K562 (cell line): Measurements from ENCODE around the gene ZKSCAN5. TPM values are rescaled to one million over a fixed set of nuclear protein-coding genes. Genes with fewer than 3 reads are reported as not detected.

Source experiments
- CBFA2T3 ChIP-seq: fragments of 450-650 bp; IDR thresholded peaks from 2 replicates; pipeline ENCODE4 v1.6.1; 2017
- CCNT2 ChIP-seq: IDR thresholded peaks from 2 replicates; pipeline ENCODE4 v1.6.1; 2011; ENCODE audit warnings: borderline replicate concordance, low read depth, mild to moderate bottlenecking, moderate library complexity, mixed read lengths, low read length; ENCODE audit not compliant: insufficient read length; ENCODE audit errors: extremely low read depth
- FOXJ3 ChIP-seq: sonication (generic); formaldehyde crosslinking; IDR thresholded peaks from 2 replicates; pipeline ENCODE4 v1.4.0; 2020; ENCODE audit warnings: mild to moderate bottlenecking, missing genetic modification reagents
- HMG20A ChIP-seq: fragments of 450-650 bp; formaldehyde crosslinking; conservative IDR thresholded peaks from 2 replicates; pipeline ENCODE4 v1.4.0; 2020; ENCODE audit warnings: mild to moderate bottlenecking, mixed read lengths
- HNRNPLL ChIP-seq: fragments of 200-400 bp; formaldehyde crosslinking; IDR thresholded peaks from 2 replicates; pipeline ENCODE4 v1.6.1; 2017; ENCODE audit warnings: low read length, low read depth, mild to moderate bottlenecking; ENCODE audit not compliant: poor library complexity, severe bottlenecking
- MYBL2 ChIP-seq, 2 experiments: fragments of 450-650 bp in 1 of 2; sonication (generic) in 1 of 2; formaldehyde crosslinking in 1 of 2; IDR thresholded peaks; 2 replicates each; pipeline versions ENCODE4 v1.6.1 to v1.8.1; 2017 to 2022; ENCODE audit warnings: borderline replicate concordance in 1 of 2, inconsistent platforms in 1 of 2, low read depth in 1 of 2, mild to moderate bottlenecking in 1 of 2, missing genetic modification reagents in 1 of 2, moderate library complexity in 1 of 2
- NFATC3 ChIP-seq: fragments of 450-650 bp; IDR thresholded peaks from 2 replicates; pipeline ENCODE4 v1.6.1; 2017; ENCODE audit warnings: mild to moderate bottlenecking
- NR4A1 ChIP-seq, 2 experiments: fragments of 250-450 bp in 1 of 2; fragments of 450-650 bp in 1 of 2; sonication (Bioruptor Pico) in 1 of 2; IDR thresholded peaks; 2 replicates each; pipeline versions ENCODE4 v1.4.0 to v1.6.1; 2016 to 2020; ENCODE audit warnings: mild to moderate bottlenecking in 2 of 2, missing compliant biosample characterization in 1 of 2, missing genetic modification characterization in 1 of 2, moderate library complexity in 1 of 2
- TBL1XR1 ChIP-seq, 2 experiments: IDR thresholded peaks; 2 replicates each; pipeline ENCODE4 v1.6.1; 2012; ENCODE audit warnings: improper control_type of control experiment in 2 of 2, low read length in 2 of 2, mild to moderate bottlenecking in 1 of 2
- TCF3 ChIP-seq: sonication (generic); formaldehyde crosslinking; IDR thresholded peaks from 2 replicates; pipeline ENCODE4 v1.4.0; 2020; ENCODE audit warnings: mild to moderate bottlenecking, missing genetic modification reagents
- ZNF134 ChIP-seq: fragments of 250-450 bp; sonication (Bioruptor Pico); conservative IDR thresholded peaks from 2 replicates; pipeline ENCODE4 v1.4.0; 2020
- ZNF41 ChIP-seq: fragments of 250-450 bp; sonication (Bioruptor Pico); conservative IDR thresholded peaks from 2 replicates; pipeline ENCODE4 v1.4.0; 2020; ENCODE audit warnings: mild to moderate bottlenecking
- ZNF431 ChIP-seq: sonication (generic); formaldehyde crosslinking; IDR thresholded peaks from 2 replicates; pipeline ENCODE4 v1.8.0; 2022; ENCODE audit warnings: mild to moderate bottlenecking, missing genetic modification reagents
- ZZZ3 ChIP-seq: fragments of 450-650 bp; IDR thresholded peaks from 2 replicates; pipeline ENCODE4 v1.6.1; 2016; ENCODE audit warnings: antibody characterized with exemption, mild to moderate bottlenecking, moderate library complexity
- polyA plus RNA-seq, 8 experiments: library from polyadenylated mRNA; depleted of rRNA in 4 of 8; stranded (reverse) in 5 of 8; unstranded in 3 of 8; fragments of >200 nt; fragmentation: Nextera tagmentation in 2 of 8; fragmentation: Illumina TruSeq in 1 of 8; extraction: Ambion mirVana in 2 of 8; extraction: Trizol in 1 of 8; gene quantifications; 2 replicates each; pipeline versions ENCODE4 v1.2.1 to v1.2.3, GENCODE V29; 2011 to 2014; ENCODE audit warnings: inconsistent platforms in 1 of 8, missing spikeins in 1 of 8
- total RNA-seq, 7 experiments: library from RNA; depleted of rRNA in 6 of 7; stranded (reverse); fragments of >200 nt in 6 of 7; fragmentation: Illumina TruSeq in 2 of 7; extraction: Trizol in 2 of 7; gene quantifications; 2 replicates each; pipeline versions ENCODE4 v1.2.1 to v1.2.3, GENCODE V29; 2011 to 2021; ENCODE audit warnings: low replicate concordance in 1 of 7
- TF ChIP-seq, protein P1 (sequence below): sonication (generic); formaldehyde crosslinking; IDR thresholded peaks from 2 replicates; pipeline ENCODE4 v1.4.0; 2020; ENCODE audit warnings: mild to moderate bottlenecking, missing genetic modification reagents
- TF ChIP-seq, protein P2 (sequence below): sonication (generic); formaldehyde crosslinking; IDR thresholded peaks from 2 replicates; pipeline ENCODE4 v1.8.0; 2023; ENCODE audit warnings: missing genetic modification reagents, mild to moderate bottlenecking, borderline replicate concordance
- TF ChIP-seq, protein P3 (sequence below): sonication (generic); formaldehyde crosslinking; IDR thresholded peaks from 2 replicates; pipeline ENCODE4 v1.8.1; 2022; ENCODE audit warnings: missing genetic modification reagents

Gene ZKSCAN5
- total and polyA plus RNA-seq, 9 of the 15 experiments (the other 6 are each of a cell fraction or from before 2014, with no cell fraction given), result 4.2 to 19.0 (median 15.0) TPM

DNA sequence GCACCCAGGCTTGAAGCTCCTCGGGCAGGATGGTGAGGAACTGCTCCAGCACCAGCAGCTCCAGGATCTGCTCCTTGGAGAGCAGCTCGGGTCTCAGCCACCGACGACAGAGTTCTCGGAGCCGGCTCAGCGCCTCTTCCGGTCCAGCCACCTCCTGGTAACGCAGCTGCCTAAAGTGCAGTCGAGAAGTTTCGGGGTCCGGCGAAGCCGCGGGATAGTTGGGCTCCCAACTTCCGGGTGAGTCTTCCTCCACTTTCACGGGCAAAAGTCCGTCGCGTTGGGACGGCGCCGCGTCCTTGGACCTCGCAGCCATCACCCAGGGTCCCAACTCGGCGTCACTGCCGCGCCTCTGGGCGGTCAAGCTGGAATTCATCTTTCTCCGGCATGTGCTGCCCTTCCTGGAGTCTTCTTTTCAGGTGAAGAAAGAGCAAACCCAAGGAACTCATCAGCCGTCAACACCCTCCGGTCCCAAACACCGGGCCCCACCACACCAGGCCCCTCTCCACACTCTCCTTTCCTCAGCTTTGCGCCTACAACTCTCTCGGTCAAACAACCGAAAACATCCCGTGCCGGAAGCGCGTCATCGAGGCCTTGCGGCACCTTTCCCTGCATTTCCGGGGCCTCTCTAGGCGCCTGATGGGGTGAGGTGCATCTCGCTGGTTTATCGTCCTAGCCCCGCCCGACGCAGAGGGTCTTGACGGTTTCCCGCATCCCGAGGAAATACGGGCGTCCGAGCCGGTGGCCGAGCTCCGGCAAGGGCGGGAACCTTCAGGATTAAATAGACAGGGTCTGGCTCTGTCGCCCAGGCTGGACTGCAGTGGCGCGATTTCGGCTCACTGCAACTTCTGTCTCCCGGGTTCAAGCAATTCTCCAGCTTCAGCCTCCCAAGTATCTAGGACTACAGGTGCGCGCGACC, 4.5 kb upstream of the ZKSCAN5 start, which contains the start of gene ZNF394 (continued):
- TF ChIP-seq, protein P1, sequence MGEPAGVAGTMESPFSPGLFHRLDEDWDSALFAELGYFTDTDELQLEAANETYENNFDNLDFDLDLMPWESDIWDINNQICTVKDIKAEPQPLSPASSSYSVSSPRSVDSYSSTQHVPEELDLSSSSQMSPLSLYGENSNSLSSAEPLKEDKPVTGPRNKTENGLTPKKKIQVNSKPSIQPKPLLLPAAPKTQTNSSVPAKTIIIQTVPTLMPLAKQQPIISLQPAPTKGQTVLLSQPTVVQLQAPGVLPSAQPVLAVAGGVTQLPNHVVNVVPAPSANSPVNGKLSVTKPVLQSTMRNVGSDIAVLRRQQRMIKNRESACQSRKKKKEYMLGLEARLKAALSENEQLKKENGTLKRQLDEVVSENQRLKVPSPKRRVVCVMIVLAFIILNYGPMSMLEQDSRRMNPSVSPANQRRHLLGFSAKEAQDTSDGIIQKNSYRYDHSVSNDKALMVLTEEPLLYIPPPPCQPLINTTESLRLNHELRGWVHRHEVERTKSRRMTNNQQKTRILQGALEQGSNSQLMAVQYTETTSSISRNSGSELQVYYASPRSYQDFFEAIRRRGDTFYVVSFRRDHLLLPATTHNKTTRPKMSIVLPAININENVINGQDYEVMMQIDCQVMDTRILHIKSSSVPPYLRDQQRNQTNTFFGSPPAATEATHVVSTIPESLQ, result no peak
- TF ChIP-seq CBFA2T3, result no peak
- no peak; the same call in 1 of the 2 replicates for TF ChIP-seq MYBL2 (IDR thresholded peaks at IDR 0.05; ENCODE audit: low read depth)
- no peak for TF ChIP-seq MYBL2 (CRISPR knock-in tag; IDR thresholded peaks at IDR 0.05; ENCODE audit: borderline replicate concordance)
- no peak for TF ChIP-seq NFATC3
- peak; percentile 23 for TF ChIP-seq CCNT2
- TF ChIP-seq HNRNPLL, result peak; percentile 37
- TF ChIP-seq, protein P2, sequence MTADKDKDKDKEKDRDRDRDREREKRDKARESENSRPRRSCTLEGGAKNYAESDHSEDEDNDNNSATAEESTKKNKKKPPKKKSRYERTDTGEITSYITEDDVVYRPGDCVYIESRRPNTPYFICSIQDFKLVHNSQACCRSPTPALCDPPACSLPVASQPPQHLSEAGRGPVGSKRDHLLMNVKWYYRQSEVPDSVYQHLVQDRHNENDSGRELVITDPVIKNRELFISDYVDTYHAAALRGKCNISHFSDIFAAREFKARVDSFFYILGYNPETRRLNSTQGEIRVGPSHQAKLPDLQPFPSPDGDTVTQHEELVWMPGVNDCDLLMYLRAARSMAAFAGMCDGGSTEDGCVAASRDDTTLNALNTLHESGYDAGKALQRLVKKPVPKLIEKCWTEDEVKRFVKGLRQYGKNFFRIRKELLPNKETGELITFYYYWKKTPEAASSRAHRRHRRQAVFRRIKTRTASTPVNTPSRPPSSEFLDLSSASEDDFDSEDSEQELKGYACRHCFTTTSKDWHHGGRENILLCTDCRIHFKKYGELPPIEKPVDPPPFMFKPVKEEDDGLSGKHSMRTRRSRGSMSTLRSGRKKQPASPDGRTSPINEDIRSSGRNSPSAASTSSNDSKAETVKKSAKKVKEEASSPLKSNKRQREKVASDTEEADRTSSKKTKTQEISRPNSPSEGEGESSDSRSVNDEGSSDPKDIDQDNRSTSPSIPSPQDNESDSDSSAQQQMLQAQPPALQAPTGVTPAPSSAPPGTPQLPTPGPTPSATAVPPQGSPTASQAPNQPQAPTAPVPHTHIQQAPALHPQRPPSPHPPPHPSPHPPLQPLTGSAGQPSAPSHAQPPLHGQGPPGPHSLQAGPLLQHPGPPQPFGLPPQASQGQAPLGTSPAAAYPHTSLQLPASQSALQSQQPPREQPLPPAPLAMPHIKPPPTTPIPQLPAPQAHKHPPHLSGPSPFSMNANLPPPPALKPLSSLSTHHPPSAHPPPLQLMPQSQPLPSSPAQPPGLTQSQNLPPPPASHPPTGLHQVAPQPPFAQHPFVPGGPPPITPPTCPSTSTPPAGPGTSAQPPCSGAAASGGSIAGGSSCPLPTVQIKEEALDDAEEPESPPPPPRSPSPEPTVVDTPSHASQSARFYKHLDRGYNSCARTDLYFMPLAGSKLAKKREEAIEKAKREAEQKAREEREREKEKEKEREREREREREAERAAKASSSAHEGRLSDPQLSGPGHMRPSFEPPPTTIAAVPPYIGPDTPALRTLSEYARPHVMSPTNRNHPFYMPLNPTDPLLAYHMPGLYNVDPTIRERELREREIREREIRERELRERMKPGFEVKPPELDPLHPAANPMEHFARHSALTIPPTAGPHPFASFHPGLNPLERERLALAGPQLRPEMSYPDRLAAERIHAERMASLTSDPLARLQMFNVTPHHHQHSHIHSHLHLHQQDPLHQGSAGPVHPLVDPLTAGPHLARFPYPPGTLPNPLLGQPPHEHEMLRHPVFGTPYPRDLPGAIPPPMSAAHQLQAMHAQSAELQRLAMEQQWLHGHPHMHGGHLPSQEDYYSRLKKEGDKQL (CRISPR knock-in tag), result no peak
- no peak for TF ChIP-seq ZNF134 (CRISPR knock-in tag)
- TF ChIP-seq ZNF431 (CRISPR knock-in tag), result peak; percentile 68; the same call in 1 of the 2 replicates
- peak; percentile 23 to 68; a peak in 1 of 4 replicates for TF ChIP-seq TBL1XR1 (IDR thresholded peaks at IDR 0.05; ENCODE audit: low read length in 2 of 2)
- no peak for TF ChIP-seq ZNF41 (CRISPR knock-in tag)
- TF ChIP-seq ZZZ3, result peak; percentile 75; the same call in 1 of the 2 replicates
- TF ChIP-seq TCF3, result no peak
- no peak for TF ChIP-seq HMG20A
- no peak for TF ChIP-seq NR4A1 (CRISPR knock-in tag; IDR thresholded peaks at IDR 0.05)
- TF ChIP-seq NR4A1 (tag; IDR thresholded peaks at IDR 0.05), result no peak
- no peak for TF ChIP-seq FOXJ3 (CRISPR knock-in tag)
- TF ChIP-seq, protein P3, sequence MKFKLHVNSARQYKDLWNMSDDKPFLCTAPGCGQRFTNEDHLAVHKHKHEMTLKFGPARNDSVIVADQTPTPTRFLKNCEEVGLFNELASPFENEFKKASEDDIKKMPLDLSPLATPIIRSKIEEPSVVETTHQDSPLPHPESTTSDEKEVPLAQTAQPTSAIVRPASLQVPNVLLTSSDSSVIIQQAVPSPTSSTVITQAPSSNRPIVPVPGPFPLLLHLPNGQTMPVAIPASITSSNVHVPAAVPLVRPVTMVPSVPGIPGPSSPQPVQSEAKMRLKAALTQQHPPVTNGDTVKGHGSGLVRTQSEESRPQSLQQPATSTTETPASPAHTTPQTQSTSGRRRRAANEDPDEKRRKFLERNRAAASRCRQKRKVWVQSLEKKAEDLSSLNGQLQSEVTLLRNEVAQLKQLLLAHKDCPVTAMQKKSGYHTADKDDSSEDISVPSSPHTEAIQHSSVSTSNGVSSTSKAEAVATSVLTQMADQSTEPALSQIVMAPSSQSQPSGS (CRISPR knock-in tag), result no peak
